Endometrial microvascular endothelial cells (primary cell): ENCODE results near the gene UGT3A2. TPM values are rescaled to one million over a fixed set of nuclear protein-coding genes. Genes with fewer than 3 reads are reported as not detected.
"Not testable (repeated sequence)": the region's sequence is repeated elsewhere in the genome, so short reads cannot be mapped to it uniquely, and the experiment has no call there.

Experiments used
- in situ Hi-C: cut with HindIII; loops from 2 replicates; pipeline ENCODE4 v1.10.0; 2017; ENCODE audit warnings: low sequenced_read_pairs, low pct_unique_long_range_greater_than_20kb; ENCODE audit errors: inconsistent ontology term
- total RNA-seq: library from RNA; depleted of rRNA; stranded (reverse); fragments of >200 nt; gene quantifications from one replicate; pipeline ENCODE4 v1.2.3, GENCODE V29; 2015; ENCODE audit errors: inconsistent ontology term

The UGT3A2 gene
- total RNA-seq, 1 donor from 2014 or later: not detected

- in situ Hi-C loops: no loop called here
Measured at GRCh38 chr5:36057386-36057785, 9.3 kb downstream of the UGT3A2 start.

GRCh38 chr5:36056422-36056821 lies 10.3 kb downstream of the UGT3A2 start:
- in situ Hi-C loops: no loop called here

GRCh38 chr5:36055984-36056383 lies 10.7 kb downstream of the UGT3A2 start:
- in situ Hi-C loops: no loop called here

- in situ Hi-C loops: no loop called here
Measured at GRCh38 chr5:36054647-36055046, 12.0 kb downstream of the UGT3A2 start.

- in situ Hi-C loops: no loop called here
Measured at GRCh38 chr5:36052538-36052937, 14.1 kb downstream of the UGT3A2 start.

- in situ Hi-C loops: no loop called here
Measured at GRCh38 chr5:36049949-36050348, 16.7 kb downstream of the UGT3A2 start.

GRCh38 chr5:36047384-36048160 lies 19.1 kb downstream of the UGT3A2 start:
- in situ Hi-C loops: no loop called here

- in situ Hi-C loops: no loop called here
Measured at GRCh38 chr5:36045895-36046294, 20.8 kb downstream of the UGT3A2 start.

- in situ Hi-C loops: no loop called here
Measured at GRCh38 chr5:36041537-36041845, 25.2 kb downstream of the UGT3A2 start.

GRCh38 chr5:36040651-36041536 lies 25.8 kb downstream of the UGT3A2 start:
- in situ Hi-C loops: no loop called here

GRCh38 chr5:36035696-36036095 lies 31.0 kb downstream of the UGT3A2 start:
- in situ Hi-C loops: no loop called here

GRCh38 chr5:36034536-36035134 lies 32.0 kb downstream of the UGT3A2 start:
- in situ Hi-C loops: not testable (repeated sequence)

- in situ Hi-C loops: no loop called here
Measured at GRCh38 chr5:36033486-36033885, 33.2 kb downstream of the UGT3A2 start.

GRCh38 chr5:36033047-36033446 lies 33.6 kb downstream of the UGT3A2 start:
- in situ Hi-C loops: no loop called here

GRCh38 chr5:36031223-36031622 lies 35.5 kb downstream of the UGT3A2 start:
- in situ Hi-C loops: no loop called here

GRCh38 chr5:36029914-36030313 lies 36.8 kb downstream of the UGT3A2 start:
- in situ Hi-C loops: no loop called here

- in situ Hi-C loops: no loop called here
Measured at GRCh38 chr5:36028816-36029465, 37.7 kb downstream of the UGT3A2 start.

- in situ Hi-C loops: no loop called here
Measured at GRCh38 chr5:36027711-36028110, 39.0 kb downstream of the UGT3A2 start.

GRCh38 chr5:36026706-36027465 lies 39.8 kb downstream of the UGT3A2 start:
- in situ Hi-C loops: no loop called here
